ENCODE data around the gene ACOT7.

DNA sequence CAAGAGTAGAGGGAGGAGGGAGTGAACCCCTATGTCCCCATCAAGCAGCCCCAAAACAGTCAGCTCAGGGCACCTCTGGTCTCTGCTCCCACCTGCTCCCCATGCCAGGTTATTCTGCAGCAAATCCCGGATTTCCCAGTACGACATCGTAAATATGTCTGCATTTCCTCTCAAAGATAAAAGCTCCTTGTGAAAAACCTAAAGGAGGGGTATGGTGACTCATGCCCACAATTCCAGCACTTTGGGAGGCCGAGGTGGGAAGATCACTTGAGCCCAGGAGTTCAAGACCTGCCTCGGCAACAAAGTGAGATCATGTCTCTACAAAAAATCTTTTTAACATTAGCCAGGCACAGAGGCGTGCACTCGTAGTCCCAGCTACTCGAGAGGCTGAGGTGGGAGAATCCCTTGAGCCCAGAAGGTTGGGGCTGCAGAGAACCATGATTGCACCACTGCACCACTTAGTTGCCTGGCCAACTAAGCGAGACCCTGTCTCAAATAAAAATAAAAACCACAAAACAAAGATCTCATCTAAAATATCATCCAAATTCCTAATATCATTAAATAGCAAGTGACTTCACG is 7.1 kb downstream of the ACOT7 start:
- no peak for TF ChIP-seq POLR2AphosphoS5 (IDR thresholded peaks at IDR 0.05; ENCODE audit: low read depth, low read length)
- TF ChIP-seq, protein P1, sequence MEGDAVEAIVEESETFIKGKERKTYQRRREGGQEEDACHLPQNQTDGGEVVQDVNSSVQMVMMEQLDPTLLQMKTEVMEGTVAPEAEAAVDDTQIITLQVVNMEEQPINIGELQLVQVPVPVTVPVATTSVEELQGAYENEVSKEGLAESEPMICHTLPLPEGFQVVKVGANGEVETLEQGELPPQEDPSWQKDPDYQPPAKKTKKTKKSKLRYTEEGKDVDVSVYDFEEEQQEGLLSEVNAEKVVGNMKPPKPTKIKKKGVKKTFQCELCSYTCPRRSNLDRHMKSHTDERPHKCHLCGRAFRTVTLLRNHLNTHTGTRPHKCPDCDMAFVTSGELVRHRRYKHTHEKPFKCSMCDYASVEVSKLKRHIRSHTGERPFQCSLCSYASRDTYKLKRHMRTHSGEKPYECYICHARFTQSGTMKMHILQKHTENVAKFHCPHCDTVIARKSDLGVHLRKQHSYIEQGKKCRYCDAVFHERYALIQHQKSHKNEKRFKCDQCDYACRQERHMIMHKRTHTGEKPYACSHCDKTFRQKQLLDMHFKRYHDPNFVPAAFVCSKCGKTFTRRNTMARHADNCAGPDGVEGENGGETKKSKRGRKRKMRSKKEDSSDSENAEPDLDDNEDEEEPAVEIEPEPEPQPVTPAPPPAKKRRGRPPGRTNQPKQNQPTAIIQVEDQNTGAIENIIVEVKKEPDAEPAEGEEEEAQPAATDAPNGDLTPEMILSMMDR (IDR thresholded peaks at IDR 0.05) = no peak

Measured in Panc1 (cell line).